NCI-H187 (cell line): Measurements from ENCODE around the gene CD4.

Experiments used
- DNase-seq, 2 experiments: peaks; one replicate each; lab custom pipeline; 2025; lab: John Stamatoyannopoulos, UW

CD4 gene

GRCh38 chr12:6778217-6778573 is 11.1 kb upstream of the CD4 start:
- DNase-seq, result no peak

- peak; percentile 91 to 93 for DNase-seq
These were observed 10.5 kb upstream of the CD4 start for GRCh38 chr12:6778574-6779550.

GRCh38 chr12:6779708-6780432 is 9.5 kb upstream of the CD4 start:
- DNase-seq, result no peak

- DNase-seq, result no peak
These were observed 8.8 kb upstream of the CD4 start for GRCh38 chr12:6780573-6780972.

GRCh38 chr12:6782119-6782518 is 7.2 kb upstream of the CD4 start:
- no peak for DNase-seq

GRCh38 chr12:6782850-6783566 is 6.3 kb upstream of the CD4 start:
- DNase-seq, result no peak

DNA sequence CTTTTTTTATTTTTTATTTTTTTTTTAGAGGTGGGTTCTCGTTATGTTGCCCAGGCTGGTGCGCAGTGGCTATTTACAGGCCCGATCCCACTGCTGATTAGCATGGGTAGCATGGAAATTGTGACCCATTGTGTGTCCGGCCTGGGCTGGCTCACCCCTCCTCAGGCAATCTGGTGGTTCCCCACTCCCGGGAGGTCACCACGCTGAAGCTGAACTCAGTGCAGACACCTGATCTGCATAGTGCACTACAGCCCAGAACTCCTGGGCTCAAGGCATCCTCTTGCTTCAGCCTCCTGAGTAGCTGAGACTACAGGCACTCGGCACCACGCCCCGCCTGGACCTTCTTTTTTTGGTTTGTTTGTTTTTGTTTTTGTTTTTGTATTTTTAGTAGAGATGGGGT is 5.5 kb upstream of the CD4 start:
- no peak for DNase-seq

GRCh38 chr12:6784296-6784695 is 5.0 kb upstream of the CD4 start:
- no peak for DNase-seq

DNA sequence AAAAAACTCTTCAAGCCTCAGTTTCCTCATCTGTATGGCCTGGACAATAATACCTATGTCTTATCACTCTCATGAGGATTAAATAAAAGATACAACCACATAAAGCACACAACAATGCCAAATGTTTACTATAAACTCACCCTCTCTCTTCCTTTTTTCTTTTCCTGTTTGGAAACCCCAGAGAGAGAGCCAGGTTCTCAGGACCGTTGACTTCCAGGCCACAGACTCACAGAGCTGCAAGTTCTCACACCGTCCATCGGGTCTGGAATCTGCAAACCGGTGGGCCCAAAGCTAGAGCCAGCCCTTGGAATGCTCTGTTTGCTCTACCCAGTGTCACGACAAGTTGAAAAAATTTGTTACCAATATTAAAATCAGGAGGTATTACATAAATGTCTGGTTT is 4.6 kb upstream of the CD4 start:
- DNase-seq, result no peak

DNA sequence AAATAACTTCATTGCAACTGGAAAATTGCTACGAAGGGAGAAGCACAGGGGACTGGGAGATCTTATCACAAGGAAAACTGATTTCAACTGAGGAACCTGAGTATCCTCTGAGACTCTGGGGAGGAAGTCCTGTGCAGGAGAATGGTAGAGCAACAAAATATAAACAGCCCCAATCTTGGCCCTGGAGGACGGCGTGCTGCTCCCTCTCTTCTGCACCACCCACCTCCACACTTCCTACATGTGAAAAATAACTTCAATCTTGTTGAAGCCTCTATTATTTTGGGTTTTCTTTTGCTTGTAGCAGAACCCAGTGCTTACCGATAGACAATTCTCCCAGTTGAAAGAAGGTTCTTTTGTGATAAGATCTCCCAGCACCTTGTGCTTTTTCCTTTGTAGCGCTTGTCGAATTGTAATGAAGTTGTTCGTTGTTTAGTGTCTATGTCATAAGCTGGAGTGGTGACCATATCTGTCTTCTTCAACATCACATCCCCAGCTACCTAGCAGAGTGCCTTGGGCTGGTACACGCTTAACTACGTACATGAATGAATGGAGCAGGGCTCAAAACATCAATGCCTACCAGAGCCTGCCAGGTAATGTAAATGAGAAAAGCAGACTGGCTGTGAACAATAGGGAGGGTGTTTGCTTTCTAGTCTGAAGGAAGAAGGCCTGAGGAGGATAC is 2.8 kb upstream of the CD4 start:
- no peak for DNase-seq

DNA sequence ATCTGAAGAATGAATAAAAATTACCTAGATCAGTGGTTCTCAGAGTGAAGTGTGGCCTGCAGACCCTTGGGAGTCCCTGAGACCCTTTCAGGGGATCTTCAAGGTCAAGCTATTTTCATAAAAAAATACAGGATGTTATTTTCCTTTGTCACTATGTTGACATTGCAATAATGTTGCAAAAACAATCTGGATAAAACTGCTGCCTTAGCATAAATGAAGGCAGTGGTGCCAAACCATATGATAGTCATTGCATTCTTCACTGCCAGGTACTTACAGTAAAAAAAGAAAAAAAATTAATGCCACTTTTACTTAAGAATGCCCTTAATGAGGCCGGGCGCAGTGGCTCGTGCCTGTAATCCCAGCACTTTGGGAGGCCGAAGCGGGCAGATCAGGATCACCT is 2.0 kb upstream of the CD4 start:
- no peak for DNase-seq

GRCh38 chr12:6790496-6791150 is 1.3 kb downstream of the CD4 start:
- no peak for DNase-seq

DNA sequence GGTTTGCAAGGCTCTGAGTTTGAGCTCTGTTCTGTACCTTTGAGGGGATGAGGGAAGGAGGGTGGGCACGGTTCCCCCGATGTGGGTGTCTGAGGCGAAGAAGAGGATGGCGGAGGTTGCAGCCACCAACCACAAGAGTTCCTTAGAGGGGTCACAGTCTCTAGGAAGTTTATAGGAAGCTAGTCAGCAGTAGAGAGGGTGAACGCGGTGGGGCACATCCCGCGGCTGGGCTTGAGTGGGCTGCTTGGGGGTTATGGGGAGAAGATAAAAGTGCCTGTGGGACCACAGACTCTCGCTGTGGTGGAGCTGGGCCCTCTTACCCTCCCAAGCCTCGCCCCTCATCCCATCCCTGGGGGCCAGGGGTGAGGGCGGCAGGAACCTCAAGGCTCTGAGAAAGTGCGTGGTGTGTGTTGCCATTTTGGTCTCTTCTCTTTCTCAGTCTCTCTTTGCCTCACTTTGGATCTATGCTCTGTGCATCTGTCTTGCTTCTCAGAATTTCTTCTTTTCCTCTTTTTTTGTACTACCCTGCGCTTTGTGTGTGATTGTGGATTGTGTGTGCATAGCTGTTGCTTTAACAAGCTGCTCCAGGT is 2.7 kb downstream of the CD4 start:
- no peak for DNase-seq

- DNase-seq, result no peak
These were observed 3.3 kb downstream of the CD4 start for GRCh38 chr12:6792522-6793201.

GRCh38 chr12:6795088-6795487 is 5.8 kb downstream of the CD4 start:
- DNase-seq, result no peak

DNA sequence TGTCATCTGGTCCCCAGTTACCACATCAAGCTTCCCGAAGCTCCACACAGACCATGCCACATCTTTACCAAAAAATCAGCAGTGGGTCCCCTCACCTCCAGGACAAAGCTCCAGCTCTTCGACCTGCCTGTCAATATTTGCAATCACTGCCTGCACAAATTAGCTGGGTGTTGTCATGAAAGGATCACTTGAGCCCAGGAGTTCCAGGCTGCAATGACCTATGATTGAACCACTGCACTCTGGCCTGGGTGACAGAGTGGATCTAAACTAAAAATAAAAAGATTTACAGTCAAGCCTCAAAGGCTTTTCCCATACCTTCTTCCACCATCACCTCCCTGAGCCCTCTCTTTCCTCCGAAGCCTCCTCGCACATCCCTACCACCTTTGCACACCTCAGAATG is 7.2 kb downstream of the CD4 start:
- DNase-seq, result no peak

- no peak for DNase-seq
These were observed 9.8 kb downstream of the CD4 start for GRCh38 chr12:6799147-6799546.

DNA sequence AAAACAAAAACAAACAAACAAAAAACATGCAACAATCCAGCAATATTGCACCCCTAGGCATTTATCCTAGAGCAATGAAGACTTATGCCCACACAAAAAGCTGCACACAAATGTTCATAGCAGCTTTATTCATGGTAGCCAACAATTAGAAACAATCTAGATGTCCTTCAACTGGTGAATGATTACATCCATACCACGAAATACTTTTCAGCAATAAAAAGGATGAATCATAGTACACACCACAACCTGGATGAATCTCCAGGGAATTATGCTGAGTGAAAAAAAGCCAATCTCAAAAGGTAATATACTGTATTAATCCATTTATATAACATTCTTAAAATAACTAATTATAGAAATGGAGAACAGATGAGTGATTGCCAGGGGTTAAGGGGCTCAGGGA is 17.8 kb downstream of the CD4 start:
- DNase-seq, result no peak

- DNase-seq, result no peak
These were observed 19.7 kb downstream of the CD4 start for GRCh38 chr12:6809056-6809455.

DNA sequence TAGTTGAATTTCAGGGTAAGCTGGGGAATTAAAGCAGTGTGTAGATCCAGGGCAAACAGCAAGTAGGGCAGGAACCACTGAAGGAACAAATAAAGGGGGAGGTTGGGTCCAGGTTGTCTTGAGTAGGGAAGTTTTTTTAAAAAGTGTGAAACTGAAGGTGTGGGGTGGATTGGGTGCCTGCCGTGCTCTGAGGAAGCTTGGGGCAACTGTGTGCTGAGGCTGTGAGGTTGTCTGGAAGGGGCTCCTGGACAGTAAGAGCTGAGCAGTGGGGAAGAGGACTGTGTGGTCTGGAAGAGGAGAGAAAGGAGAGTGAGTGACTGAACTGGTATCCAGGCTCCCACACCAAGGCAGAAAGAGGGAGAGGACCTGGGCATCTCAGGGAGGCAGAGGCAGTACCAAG is 21.4 kb downstream of the CD4 start:
- no peak for DNase-seq

DNA sequence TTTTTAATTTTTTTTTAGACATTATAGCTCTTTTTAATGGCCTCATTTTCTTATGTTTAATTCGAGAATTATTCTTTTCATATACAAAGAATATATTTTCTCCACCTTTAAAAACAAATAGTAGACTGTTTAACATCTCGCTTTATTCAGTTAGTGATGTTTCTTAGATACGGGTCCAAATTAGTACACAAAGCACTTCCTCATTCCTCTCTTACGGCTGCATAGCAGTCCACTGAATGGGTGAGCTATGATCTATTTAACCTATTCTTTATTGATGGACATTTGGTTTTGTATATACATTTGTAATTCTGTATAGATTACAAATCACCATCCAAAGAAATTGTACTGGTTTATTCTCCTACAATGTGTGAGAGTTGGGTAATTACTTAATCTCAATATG is 24.0 kb downstream of the CD4 start:
- DNase-seq, result no peak
